WTC11 (cell line): ENCODE data around the gene CDK17.

Experiments
- FOXP1 ChIP-seq: sonication (generic); formaldehyde crosslinking; IDR thresholded peaks from 2 replicates; pipeline ENCODE4 v1.8.0; 2022; ENCODE audit warnings: missing genetic modification reagents, mild to moderate bottlenecking, moderate library complexity, borderline replicate concordance
- MYBL2 ChIP-seq: sonication (generic); formaldehyde crosslinking; IDR thresholded peaks from 2 replicates; pipeline ENCODE4 v1.8.1; 2023; ENCODE audit warnings: mild to moderate bottlenecking, moderate library complexity, missing genetic modification reagents
- SP1 ChIP-seq: sonication (generic); formaldehyde crosslinking; conservative IDR thresholded peaks from 2 replicates; pipeline ENCODE4 v1.8.1; 2022; ENCODE audit warnings: missing genetic modification reagents
- TEAD1 ChIP-seq: sonication (generic); formaldehyde crosslinking; IDR thresholded peaks from 2 replicates; pipeline ENCODE4 v1.8.0; 2022; ENCODE audit warnings: mild to moderate bottlenecking, missing genetic modification reagents
- ZNF263 ChIP-seq: sonication (generic); formaldehyde crosslinking; IDR thresholded peaks from 2 replicates; pipeline ENCODE4 v1.8.1; 2022; ENCODE audit warnings: low read depth, mild to moderate bottlenecking, moderate library complexity, missing genetic modification reagents
- TF ChIP-seq, protein P1 (sequence below): sonication (generic); formaldehyde crosslinking; IDR thresholded peaks from 2 replicates; pipeline ENCODE4 v1.8.0; 2022; ENCODE audit warnings: mild to moderate bottlenecking, missing genetic modification reagents
- TF ChIP-seq, protein P2 (sequence below): fragments of 200-600 bp; IDR thresholded peaks from 2 replicates; pipeline ENCODE4 v1.8.0; 2022; ENCODE audit warnings: antibody characterized with exemption
- TF ChIP-seq, protein P3 (sequence below): sonication (generic); formaldehyde crosslinking; IDR thresholded peaks from 2 replicates; pipeline ENCODE4 v1.8.1; 2023; ENCODE audit warnings: mild to moderate bottlenecking, missing genetic modification reagents, moderate library complexity
- TF ChIP-seq, protein P4 (sequence below): sonication (generic); formaldehyde crosslinking; IDR thresholded peaks from 2 replicates; pipeline ENCODE4 v1.8.1; 2022; ENCODE audit warnings: low read depth, missing genetic modification reagents, borderline replicate concordance
- TF ChIP-seq, protein P5 (sequence below): sonication (generic); formaldehyde crosslinking; IDR thresholded peaks from 2 replicates; pipeline ENCODE4 v1.8.0; 2022; ENCODE audit warnings: missing genetic modification reagents

DNA sequence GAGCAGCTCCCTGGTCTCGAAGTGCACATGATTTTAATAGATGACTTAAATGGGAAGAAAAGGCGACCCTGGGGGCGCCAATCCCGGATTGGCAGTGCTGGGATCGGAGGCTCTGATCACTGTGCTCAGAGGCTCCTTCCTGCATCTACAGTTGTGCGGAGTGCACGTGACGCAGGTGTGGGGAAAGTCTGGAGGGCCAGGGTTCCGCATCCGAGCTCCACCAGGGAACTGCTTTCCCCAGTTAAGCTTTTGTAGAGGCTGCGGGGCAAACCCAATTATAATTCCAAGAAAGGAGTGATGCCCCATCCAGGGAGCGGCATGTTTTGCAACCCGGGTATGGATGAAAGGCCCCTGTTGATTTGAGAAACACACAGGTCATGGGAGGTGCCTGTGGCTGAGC is 169.6 kb downstream of the CDK17 start:
- TF ChIP-seq, protein P1, sequence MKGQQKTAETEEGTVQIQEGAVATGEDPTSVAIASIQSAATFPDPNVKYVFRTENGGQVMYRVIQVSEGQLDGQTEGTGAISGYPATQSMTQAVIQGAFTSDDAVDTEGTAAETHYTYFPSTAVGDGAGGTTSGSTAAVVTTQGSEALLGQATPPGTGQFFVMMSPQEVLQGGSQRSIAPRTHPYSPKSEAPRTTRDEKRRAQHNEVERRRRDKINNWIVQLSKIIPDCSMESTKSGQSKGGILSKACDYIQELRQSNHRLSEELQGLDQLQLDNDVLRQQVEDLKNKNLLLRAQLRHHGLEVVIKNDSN (CRISPR knock-in tag), result no peak
- TF ChIP-seq, protein P2, sequence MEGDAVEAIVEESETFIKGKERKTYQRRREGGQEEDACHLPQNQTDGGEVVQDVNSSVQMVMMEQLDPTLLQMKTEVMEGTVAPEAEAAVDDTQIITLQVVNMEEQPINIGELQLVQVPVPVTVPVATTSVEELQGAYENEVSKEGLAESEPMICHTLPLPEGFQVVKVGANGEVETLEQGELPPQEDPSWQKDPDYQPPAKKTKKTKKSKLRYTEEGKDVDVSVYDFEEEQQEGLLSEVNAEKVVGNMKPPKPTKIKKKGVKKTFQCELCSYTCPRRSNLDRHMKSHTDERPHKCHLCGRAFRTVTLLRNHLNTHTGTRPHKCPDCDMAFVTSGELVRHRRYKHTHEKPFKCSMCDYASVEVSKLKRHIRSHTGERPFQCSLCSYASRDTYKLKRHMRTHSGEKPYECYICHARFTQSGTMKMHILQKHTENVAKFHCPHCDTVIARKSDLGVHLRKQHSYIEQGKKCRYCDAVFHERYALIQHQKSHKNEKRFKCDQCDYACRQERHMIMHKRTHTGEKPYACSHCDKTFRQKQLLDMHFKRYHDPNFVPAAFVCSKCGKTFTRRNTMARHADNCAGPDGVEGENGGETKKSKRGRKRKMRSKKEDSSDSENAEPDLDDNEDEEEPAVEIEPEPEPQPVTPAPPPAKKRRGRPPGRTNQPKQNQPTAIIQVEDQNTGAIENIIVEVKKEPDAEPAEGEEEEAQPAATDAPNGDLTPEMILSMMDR, result no peak
- TF ChIP-seq, protein P3, sequence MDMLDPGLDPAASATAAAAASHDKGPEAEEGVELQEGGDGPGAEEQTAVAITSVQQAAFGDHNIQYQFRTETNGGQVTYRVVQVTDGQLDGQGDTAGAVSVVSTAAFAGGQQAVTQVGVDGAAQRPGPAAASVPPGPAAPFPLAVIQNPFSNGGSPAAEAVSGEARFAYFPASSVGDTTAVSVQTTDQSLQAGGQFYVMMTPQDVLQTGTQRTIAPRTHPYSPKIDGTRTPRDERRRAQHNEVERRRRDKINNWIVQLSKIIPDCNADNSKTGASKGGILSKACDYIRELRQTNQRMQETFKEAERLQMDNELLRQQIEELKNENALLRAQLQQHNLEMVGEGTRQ, result no peak
- TF ChIP-seq, protein P4, sequence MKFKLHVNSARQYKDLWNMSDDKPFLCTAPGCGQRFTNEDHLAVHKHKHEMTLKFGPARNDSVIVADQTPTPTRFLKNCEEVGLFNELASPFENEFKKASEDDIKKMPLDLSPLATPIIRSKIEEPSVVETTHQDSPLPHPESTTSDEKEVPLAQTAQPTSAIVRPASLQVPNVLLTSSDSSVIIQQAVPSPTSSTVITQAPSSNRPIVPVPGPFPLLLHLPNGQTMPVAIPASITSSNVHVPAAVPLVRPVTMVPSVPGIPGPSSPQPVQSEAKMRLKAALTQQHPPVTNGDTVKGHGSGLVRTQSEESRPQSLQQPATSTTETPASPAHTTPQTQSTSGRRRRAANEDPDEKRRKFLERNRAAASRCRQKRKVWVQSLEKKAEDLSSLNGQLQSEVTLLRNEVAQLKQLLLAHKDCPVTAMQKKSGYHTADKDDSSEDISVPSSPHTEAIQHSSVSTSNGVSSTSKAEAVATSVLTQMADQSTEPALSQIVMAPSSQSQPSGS (CRISPR knock-in tag), result no peak
- TF ChIP-seq, protein P5, sequence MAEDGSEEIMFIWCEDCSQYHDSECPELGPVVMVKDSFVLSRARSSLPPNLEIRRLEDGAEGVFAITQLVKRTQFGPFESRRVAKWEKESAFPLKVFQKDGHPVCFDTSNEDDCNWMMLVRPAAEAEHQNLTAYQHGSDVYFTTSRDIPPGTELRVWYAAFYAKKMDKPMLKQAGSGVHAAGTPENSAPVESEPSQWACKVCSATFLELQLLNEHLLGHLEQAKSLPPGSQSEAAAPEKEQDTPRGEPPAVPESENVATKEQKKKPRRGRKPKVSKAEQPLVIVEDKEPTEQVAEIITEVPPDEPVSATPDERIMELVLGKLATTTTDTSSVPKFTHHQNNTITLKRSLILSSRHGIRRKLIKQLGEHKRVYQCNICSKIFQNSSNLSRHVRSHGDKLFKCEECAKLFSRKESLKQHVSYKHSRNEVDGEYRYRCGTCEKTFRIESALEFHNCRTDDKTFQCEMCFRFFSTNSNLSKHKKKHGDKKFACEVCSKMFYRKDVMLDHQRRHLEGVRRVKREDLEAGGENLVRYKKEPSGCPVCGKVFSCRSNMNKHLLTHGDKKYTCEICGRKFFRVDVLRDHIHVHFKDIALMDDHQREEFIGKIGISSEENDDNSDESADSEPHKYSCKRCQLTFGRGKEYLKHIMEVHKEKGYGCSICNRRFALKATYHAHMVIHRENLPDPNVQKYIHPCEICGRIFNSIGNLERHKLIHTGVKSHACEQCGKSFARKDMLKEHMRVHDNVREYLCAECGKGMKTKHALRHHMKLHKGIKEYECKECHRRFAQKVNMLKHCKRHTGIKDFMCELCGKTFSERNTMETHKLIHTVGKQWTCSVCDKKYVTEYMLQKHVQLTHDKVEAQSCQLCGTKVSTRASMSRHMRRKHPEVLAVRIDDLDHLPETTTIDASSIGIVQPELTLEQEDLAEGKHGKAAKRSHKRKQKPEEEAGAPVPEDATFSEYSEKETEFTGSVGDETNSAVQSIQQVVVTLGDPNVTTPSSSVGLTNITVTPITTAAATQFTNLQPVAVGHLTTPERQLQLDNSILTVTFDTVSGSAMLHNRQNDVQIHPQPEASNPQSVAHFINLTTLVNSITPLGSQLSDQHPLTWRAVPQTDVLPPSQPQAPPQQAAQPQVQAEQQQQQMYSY, result no peak
- TF ChIP-seq TEAD1 (CRISPR knock-in tag) (no peak), SP1 (CRISPR knock-in tag) (no peak), ZNF263 (CRISPR knock-in tag) (no peak), MYBL2 (no peak), FOXP1 (no peak)
